Measurements from ENCODE around the gene LCE1F. TPM values are rescaled to one million over a fixed set of nuclear protein-coding genes. Genes with fewer than 3 reads are reported as not detected.

LCE1F gene
- total RNA-seq, 4 donors from 2014 or later, result not detected

GRCh38 chr1:152776361-152776760 is 1.4 kb downstream of the LCE1F start:
- TF ChIP-seq, protein P1, sequence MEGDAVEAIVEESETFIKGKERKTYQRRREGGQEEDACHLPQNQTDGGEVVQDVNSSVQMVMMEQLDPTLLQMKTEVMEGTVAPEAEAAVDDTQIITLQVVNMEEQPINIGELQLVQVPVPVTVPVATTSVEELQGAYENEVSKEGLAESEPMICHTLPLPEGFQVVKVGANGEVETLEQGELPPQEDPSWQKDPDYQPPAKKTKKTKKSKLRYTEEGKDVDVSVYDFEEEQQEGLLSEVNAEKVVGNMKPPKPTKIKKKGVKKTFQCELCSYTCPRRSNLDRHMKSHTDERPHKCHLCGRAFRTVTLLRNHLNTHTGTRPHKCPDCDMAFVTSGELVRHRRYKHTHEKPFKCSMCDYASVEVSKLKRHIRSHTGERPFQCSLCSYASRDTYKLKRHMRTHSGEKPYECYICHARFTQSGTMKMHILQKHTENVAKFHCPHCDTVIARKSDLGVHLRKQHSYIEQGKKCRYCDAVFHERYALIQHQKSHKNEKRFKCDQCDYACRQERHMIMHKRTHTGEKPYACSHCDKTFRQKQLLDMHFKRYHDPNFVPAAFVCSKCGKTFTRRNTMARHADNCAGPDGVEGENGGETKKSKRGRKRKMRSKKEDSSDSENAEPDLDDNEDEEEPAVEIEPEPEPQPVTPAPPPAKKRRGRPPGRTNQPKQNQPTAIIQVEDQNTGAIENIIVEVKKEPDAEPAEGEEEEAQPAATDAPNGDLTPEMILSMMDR (IDR thresholded peaks at IDR 0.05; ENCODE audit: low read depth), result no peak

GRCh38 chr1:152777510-152778137 is 2.7 kb downstream of the LCE1F start:
- TF ChIP-seq, protein P1 (IDR thresholded peaks at IDR 0.05; ENCODE audit: low read depth), result no peak

DNA sequence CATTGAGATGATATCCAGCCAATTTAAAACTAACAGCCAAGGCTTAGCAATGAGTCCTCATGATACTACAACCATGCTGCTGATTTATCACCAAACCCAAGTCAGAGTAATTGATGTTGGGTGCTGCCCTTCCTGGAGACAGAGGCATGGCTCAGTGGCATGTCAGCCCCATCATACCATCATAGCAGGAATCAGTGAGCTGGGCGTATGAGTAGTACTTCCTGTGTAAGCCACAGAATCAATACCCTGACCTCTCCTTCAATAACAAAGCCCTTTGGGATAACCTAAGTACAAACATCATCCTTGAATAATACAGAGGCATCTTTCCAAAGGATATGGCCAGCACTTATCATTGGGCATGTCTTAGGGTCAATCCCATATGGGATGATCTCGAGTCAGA is 8.2 kb downstream of the LCE1F start:
- TF ChIP-seq, protein P1 (IDR thresholded peaks at IDR 0.05; ENCODE audit: low read depth), result no peak

GRCh38 chr1:152786077-152786476 is 11.1 kb downstream of the LCE1F start, which contains the start of gene LCE1E:
Gene LCE1E (plus strand): TSS chr1:152786257. CDS start chr1:152787300, 1,043 bp downstream.
- TF ChIP-seq, protein P1 (IDR thresholded peaks at IDR 0.05; ENCODE audit: low read depth), result no peak

DNA sequence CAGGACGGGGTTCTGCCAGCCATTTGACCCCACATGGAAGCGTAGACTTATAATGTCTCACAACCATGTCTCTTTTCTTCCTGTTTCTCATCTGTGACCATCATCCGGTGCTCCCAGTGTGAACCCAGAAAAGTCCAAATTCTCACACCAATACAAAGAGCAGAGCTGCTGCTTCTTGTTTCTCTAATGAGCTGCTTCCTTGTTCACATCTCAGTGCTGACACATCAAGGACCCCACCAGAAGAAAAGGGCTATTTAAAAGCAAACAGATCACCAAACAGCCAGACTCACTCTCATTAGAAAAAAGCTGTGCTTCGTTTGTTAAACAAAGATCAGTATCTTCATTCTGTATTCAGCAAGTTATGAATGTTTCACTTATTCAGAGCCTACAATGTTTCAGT is 20.7 kb downstream of the LCE1F start:
- TF ChIP-seq, protein P1 (IDR thresholded peaks at IDR 0.05; ENCODE audit: low read depth), result no peak

GRCh38 chr1:152796421-152796820 is 21.5 kb downstream of the LCE1F start, which contains the start of gene LCE1D:
Gene LCE1D (plus strand): TSS chr1:152796721. CDS start chr1:152797795, 1,074 bp downstream.
- TF ChIP-seq, protein P1 (IDR thresholded peaks at IDR 0.05; ENCODE audit: low read depth), result no peak

GRCh38 chr1:152801333-152801732 is 26.4 kb downstream of the LCE1F start:
- TF ChIP-seq, protein P1 (IDR thresholded peaks at IDR 0.05; ENCODE audit: low read depth), result no peak

All from subcutaneous adipose tissue (tissue), 4 donors.